OCI-LY1 (cell line): ENCODE results near the gene HOXB13.

ENCODE experiments used
- H2AFZ ChIP-seq: fragments of 200-600 bp; sonication (generic), shearing (Covaris generic); 2 replicates; pipeline ENCODE4 v1.6.0; 2014; ENCODE audit warnings: antibody characterized with exemption, mild to moderate bottlenecking, low read length
- H3F3A ChIP-seq: fragments of 200-600 bp; sonication (generic), shearing (Covaris generic); 2 replicates; pipeline ENCODE4 v1.6.0; 2014; ENCODE audit warnings: mild to moderate bottlenecking, antibody characterized with exemption, low read length, moderate library complexity; ENCODE audit not compliant: insufficient read depth
- H3K27ac ChIP-seq: fragments of 200-600 bp; sonication (generic); 2 replicates; pipeline ENCODE4 v1.5.1; 2014; ENCODE audit warnings: low read length, mixed run types, mild to moderate bottlenecking, low read depth; ENCODE audit not compliant: poor library complexity, severe bottlenecking
- H3K27me3 ChIP-seq: fragments of 200-600 bp; sonication (generic); 2 replicates; pipeline ENCODE4 v1.6.0; 2014; ENCODE audit warnings: antibody characterized with exemption, mild to moderate bottlenecking, low read length, moderate library complexity; ENCODE audit not compliant: insufficient read depth
- H3K36me3 ChIP-seq: fragments of 200-600 bp; sonication (generic); 2 replicates; pipeline ENCODE4 v1.6.1; 2014; ENCODE audit warnings: mild to moderate bottlenecking, antibody characterized with exemption, low read length, moderate library complexity, mixed read lengths; ENCODE audit not compliant: insufficient read depth
- H3K4me1 ChIP-seq: fragments of 200-600 bp; sonication (generic); 2 replicates; pipeline ENCODE4 v1.5.1; 2014; ENCODE audit warnings: mild to moderate bottlenecking, low read length, moderate library complexity; ENCODE audit not compliant: insufficient read depth, severe bottlenecking
- H3K4me2 ChIP-seq: fragments of 200-600 bp; sonication (generic), shearing (Covaris generic); 2 replicates; pipeline ENCODE4 v1.6.1; 2014; ENCODE audit warnings: low read length
- H3K4me3 ChIP-seq: fragments of 200-600 bp; sonication (generic); 2 replicates; pipeline ENCODE4 v1.5.1; 2014; ENCODE audit warnings: low read length, low read depth, mild to moderate bottlenecking, mixed read lengths; ENCODE audit not compliant: poor library complexity, severe bottlenecking
- H3K79me2 ChIP-seq: fragments of 200-600 bp; shearing (Covaris generic); 2 replicates; pipeline ENCODE4 v1.6.1; 2016; ENCODE audit warnings: mixed run types, low read length, mixed read lengths; ENCODE audit not compliant: insufficient read depth
- H3K9ac ChIP-seq: fragments of 200-600 bp; sonication (generic), shearing (Covaris generic); 2 replicates; pipeline ENCODE4 v1.6.1; 2014; ENCODE audit warnings: mild to moderate bottlenecking, low read length, mixed read lengths
- H3K9me2 ChIP-seq: fragments of 200-600 bp; sonication (generic), shearing (Covaris generic); 2 replicates; pipeline ENCODE4 v1.6.1; 2014; ENCODE audit warnings: low read depth, mild to moderate bottlenecking, low read length, mixed read lengths
- H3K9me3 ChIP-seq: fragments of 200-600 bp; shearing (Covaris generic); 2 replicates; pipeline ENCODE4 v1.6.1; 2014; ENCODE audit warnings: low read length, mixed read lengths
- H4K20me1 ChIP-seq: fragments of 200-600 bp; sonication (generic), shearing (Covaris generic); 2 replicates; pipeline ENCODE4 v1.6.0; 2016; ENCODE audit warnings: mild to moderate bottlenecking, low read length; ENCODE audit not compliant: insufficient read depth
- EZH2 ChIP-seq: fragments of 200-600 bp; sonication (generic), shearing (Covaris generic); IDR thresholded peaks from 2 replicates; pipeline ENCODE4 v1.8.0; 2017; ENCODE audit warnings: borderline replicate concordance, mixed run types, mild to moderate bottlenecking, antibody characterized with exemption, low read length, moderate library complexity, mixed read lengths
- TF ChIP-seq, protein P1 (sequence below): fragments of 200-600 bp; sonication (generic), shearing (Covaris generic); IDR thresholded peaks from 2 replicates; pipeline ENCODE4 v1.5.1; 2017; ENCODE audit warnings: mild to moderate bottlenecking, antibody characterized with exemption, low read length, moderate library complexity, mixed read lengths

The HOXB13 gene

DNA sequence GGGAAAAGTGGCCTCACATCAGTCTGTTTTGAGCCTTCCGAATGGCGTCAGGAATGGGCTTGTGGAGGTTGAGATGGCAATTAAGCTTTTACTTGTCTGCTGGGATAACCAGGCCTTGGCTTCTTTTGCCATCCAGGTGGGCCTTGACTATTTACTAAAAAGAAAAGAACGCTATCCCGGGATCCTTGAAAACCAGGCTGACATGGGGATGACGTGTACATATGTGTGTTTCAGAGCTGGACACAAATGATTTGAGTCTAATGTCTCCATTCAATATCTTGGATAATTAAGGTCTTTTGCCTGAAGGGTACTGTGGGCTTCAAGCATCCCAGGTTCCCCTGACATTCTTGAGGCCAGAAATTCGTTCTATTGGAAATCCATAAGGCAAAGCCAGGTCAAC is 32.6 kb upstream of the HOXB13 start:
- no peaks in the 10 kb centered on the region for H3K4me1 ChIP-seq
- H3K27ac ChIP-seq, result no peak overlapping the region
- no peaks in the 10 kb centered on the region for H3K9me3 ChIP-seq
- no peak for TF ChIP-seq EZH2
- TF ChIP-seq, protein P1, sequence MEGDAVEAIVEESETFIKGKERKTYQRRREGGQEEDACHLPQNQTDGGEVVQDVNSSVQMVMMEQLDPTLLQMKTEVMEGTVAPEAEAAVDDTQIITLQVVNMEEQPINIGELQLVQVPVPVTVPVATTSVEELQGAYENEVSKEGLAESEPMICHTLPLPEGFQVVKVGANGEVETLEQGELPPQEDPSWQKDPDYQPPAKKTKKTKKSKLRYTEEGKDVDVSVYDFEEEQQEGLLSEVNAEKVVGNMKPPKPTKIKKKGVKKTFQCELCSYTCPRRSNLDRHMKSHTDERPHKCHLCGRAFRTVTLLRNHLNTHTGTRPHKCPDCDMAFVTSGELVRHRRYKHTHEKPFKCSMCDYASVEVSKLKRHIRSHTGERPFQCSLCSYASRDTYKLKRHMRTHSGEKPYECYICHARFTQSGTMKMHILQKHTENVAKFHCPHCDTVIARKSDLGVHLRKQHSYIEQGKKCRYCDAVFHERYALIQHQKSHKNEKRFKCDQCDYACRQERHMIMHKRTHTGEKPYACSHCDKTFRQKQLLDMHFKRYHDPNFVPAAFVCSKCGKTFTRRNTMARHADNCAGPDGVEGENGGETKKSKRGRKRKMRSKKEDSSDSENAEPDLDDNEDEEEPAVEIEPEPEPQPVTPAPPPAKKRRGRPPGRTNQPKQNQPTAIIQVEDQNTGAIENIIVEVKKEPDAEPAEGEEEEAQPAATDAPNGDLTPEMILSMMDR, result no peak
- no peaks in the 10 kb centered on the region for H3K79me2 ChIP-seq
- H3K4me2 ChIP-seq, result no peak overlapping the region
- H3F3A ChIP-seq, result no peaks in the 10 kb centered on the region
- no peaks in the 10 kb centered on the region for H3K9me2 ChIP-seq
- no peaks in the 10 kb centered on the region for H3K36me3 ChIP-seq
- H4K20me1 ChIP-seq, result no peaks in the 10 kb centered on the region
- H3K27me3 ChIP-seq, result no peaks in the 10 kb centered on the region
- no peak overlapping the region for H3K9ac ChIP-seq
- H3K4me3 ChIP-seq, result no peak overlapping the region
- no peak overlapping the region for H2AFZ ChIP-seq

DNA sequence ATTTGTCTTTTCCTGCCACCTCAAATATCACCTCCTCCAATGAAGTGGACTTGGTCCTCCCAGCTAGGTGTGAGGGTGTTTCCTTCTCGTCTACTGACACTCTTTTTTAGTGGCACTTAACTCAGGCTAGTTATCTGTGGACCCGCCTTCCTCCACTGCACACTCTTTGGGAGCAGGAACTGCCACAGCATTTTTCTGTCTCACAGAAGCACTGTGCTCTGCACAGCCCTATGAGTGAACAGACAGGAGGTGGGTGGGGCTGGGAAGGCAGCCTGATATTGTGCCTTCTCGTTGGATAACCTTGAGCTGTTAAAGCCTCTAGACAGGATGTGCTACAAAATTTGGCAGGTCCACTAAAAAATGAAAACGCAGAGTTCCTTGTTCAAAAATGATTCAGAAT is 31.9 kb upstream of the HOXB13 start:
- H3K27me3 ChIP-seq, result no peaks in the 10 kb centered on the region
- H3K27ac ChIP-seq, result no peak overlapping the region
- no peak overlapping the region for H3K4me3 ChIP-seq

DNA sequence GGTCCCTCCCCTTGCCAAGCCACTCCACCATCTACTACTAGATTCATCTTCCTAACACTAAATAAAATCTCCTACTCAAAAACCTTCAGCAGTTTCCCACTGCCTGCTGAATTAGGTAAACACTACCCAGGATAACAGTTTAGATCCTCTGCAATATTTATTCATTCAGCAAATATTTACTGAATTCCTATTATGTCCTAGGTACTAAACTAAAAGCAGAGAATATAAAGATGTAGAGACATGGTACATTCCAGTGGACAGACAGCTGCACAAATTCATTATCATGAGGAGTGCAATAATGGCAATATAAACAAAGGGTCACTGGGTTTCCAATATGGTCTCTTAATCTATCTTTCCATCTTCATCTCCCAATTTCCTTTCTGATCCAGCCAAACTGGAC is 30.7 kb upstream of the HOXB13 start:
- H3K4me2 ChIP-seq, result no peak overlapping the region
- no peak overlapping the region for H2AFZ ChIP-seq
- H3K4me3 ChIP-seq, result no peak overlapping the region
- no peaks in the 10 kb centered on the region for H3K9me3 ChIP-seq
- no peaks in the 10 kb centered on the region; the same call in 1 of the 2 replicates for H4K20me1 ChIP-seq
- no peaks in the 10 kb centered on the region for H3K4me1 ChIP-seq
- H3K9ac ChIP-seq, result no peak overlapping the region
- H3K9me2 ChIP-seq, result no peaks in the 10 kb centered on the region
- H3K36me3 ChIP-seq, result no peaks in the 10 kb centered on the region
- H3K27me3 ChIP-seq, result no peaks in the 10 kb centered on the region
- TF ChIP-seq EZH2, result no peak
- TF ChIP-seq, protein P1, result no peak
- H3K27ac ChIP-seq, result no peak overlapping the region
- no peaks in the 10 kb centered on the region for H3F3A ChIP-seq
- H3K79me2 ChIP-seq, result no peaks in the 10 kb centered on the region

More for the DNA sequence above, 31.9 kb upstream of the HOXB13 start:
- Histone ChIP-seq H3F3A (no peaks in the 10 kb centered on the region), H3K36me3 (no peaks in the 10 kb centered on the region), H3K79me2 (no peaks in the 10 kb centered on the region), H3K9ac (no peak overlapping the region), H4K20me1 (no peaks in the 10 kb centered on the region; the same call in 1 of the 2 replicates), H3K4me2 (no peak overlapping the region), H3K4me1 (no peaks in the 10 kb centered on the region), H2AFZ (no peak overlapping the region), H3K9me2 (no peaks in the 10 kb centered on the region), H3K9me3 (no peaks in the 10 kb centered on the region)
- TF ChIP-seq, protein P1, result no peak
- no peak for TF ChIP-seq EZH2
